Prostate gland (tissue), 2 donors: ENCODE measurements around the gene TF.

Experiments used
- POLR2A ChIP-seq: fragments of 450-650 bp; IDR thresholded peaks from one replicate; pipeline ENCODE4 v1.6.1; 2016; ENCODE audit warnings: antibody characterized with exemption, mild to moderate bottlenecking
- POLR2AphosphoS5 ChIP-seq: sonication (generic); formaldehyde crosslinking; IDR thresholded peaks from one replicate; pipeline ENCODE4 v1.6.1; 2017; ENCODE audit warnings: antibody characterized with exemption
- TF ChIP-seq, protein P1 (sequence below), 4 experiments: fragments of 200-600 bp in 2 of 4; fragments of 450-650 bp in 2 of 4; sonication (generic) in 2 of 4; IDR thresholded peaks; 1 replicate in 3 of 4; 2 replicates in 1 of 4; pipeline ENCODE4 v1.5.1; 2016 to 2019; ENCODE audit warnings: antibody characterized with exemption in 4 of 4, mild to moderate bottlenecking in 2 of 4, moderate library complexity in 2 of 4

DNA sequence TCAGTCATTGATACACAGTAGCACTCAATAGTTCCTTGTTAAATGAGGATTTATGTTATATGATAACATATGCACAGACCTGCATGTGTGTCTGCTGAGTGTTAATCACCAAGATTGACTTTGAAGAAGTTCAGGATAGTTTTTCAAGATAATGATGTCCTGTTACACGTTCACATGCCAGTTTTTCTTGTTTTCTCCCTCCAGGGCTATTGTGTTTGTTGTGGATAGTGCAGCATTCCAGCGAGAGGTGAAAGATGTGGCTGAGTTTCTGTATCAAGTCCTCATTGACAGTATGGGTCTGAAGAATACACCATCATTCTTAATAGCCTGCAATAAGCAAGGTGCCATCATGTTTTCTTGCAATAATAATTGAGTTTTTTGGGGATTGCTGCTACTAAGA lies 69.2 kb downstream of the TF start:
- TF ChIP-seq POLR2A (no peak), POLR2AphosphoS5 (no peak)
- TF ChIP-seq, protein P1, sequence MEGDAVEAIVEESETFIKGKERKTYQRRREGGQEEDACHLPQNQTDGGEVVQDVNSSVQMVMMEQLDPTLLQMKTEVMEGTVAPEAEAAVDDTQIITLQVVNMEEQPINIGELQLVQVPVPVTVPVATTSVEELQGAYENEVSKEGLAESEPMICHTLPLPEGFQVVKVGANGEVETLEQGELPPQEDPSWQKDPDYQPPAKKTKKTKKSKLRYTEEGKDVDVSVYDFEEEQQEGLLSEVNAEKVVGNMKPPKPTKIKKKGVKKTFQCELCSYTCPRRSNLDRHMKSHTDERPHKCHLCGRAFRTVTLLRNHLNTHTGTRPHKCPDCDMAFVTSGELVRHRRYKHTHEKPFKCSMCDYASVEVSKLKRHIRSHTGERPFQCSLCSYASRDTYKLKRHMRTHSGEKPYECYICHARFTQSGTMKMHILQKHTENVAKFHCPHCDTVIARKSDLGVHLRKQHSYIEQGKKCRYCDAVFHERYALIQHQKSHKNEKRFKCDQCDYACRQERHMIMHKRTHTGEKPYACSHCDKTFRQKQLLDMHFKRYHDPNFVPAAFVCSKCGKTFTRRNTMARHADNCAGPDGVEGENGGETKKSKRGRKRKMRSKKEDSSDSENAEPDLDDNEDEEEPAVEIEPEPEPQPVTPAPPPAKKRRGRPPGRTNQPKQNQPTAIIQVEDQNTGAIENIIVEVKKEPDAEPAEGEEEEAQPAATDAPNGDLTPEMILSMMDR (IDR thresholded peaks at IDR 0.05) = no peak
